ENCODE measurements around the gene PRM2. TPM values are rescaled to one million over a fixed set of nuclear protein-coding genes. Genes with fewer than 3 reads are reported as not detected.
"Not testable (repeated sequence)": the region's sequence is repeated elsewhere in the genome, so short reads cannot be mapped to it uniquely, and the experiment has no call there.

PRM2 gene
- polyA plus RNA-seq, 3 donors, result not detected

DNA sequence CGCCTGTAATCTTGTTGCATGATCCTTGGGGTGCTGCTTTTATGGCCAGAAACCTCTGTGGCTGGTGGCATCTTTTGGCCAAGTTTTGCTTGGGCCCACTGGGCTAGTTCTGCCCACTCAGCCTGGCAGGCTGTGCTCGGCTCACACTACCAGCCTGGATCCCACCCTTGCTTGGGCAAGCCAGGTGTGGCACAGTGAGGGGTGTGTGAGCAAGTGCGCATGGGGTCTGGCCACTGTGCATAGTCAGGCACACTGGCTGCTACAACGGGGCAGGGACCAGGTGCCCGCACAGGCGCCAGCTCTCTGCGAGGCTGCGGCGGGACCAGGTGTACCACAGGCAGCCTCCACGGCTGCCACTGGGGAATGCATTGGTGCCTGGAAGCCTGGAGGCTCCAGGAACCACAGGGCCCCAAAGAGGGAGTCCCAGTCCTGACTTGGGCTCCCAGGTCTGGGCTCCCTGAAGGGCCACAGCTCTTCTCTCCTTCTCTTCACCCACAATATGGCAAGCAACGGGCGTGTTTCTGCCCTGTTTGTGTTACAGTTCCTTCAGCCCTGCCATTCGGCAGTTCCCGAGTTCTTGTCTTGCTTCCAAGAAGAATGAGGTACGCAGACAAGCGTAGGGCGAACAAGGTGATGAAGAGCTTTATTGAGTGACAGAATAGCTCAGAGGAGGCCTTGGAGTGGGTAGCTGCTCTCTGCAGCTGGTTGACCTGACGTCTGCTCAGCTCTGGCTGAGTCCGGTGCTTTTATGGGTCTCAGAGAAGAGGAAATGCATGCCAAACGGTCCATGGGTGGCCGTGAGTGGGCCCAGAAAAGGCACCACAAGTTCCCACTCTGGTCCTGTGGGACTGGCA is 31.6 kb upstream of the PRM2 start:
- no peak for DNase-seq

GRCh38 chr16:11306997-11307638 is 30.8 kb upstream of the PRM2 start:
- DNase-seq, result no peak

DNA sequence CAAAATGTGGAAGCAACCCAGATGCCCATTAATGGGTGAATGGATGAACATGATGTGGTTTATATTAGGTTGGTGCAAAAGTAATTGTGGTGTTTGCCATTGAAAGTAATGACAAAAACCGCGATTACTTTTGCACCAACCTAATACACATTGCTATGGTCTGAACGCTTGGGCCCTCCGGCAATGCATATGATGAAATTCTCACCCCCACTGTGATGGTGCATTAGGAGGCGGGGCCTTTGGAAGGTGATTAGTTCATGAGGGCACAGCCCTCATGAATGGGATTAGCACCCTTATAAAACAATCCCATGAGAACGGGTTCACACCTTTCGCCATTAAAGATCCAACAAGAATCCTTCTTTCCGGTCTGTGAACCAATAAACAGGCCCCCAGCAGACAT is 30.1 kb upstream of the PRM2 start:
- no peak for DNase-seq

- DNase-seq, result no peak
These were observed 27.3 kb upstream of the PRM2 start for GRCh38 chr16:11303405-11304138.

GRCh38 chr16:11302977-11303376 is 26.7 kb upstream of the PRM2 start:
- no peak for DNase-seq

DNA sequence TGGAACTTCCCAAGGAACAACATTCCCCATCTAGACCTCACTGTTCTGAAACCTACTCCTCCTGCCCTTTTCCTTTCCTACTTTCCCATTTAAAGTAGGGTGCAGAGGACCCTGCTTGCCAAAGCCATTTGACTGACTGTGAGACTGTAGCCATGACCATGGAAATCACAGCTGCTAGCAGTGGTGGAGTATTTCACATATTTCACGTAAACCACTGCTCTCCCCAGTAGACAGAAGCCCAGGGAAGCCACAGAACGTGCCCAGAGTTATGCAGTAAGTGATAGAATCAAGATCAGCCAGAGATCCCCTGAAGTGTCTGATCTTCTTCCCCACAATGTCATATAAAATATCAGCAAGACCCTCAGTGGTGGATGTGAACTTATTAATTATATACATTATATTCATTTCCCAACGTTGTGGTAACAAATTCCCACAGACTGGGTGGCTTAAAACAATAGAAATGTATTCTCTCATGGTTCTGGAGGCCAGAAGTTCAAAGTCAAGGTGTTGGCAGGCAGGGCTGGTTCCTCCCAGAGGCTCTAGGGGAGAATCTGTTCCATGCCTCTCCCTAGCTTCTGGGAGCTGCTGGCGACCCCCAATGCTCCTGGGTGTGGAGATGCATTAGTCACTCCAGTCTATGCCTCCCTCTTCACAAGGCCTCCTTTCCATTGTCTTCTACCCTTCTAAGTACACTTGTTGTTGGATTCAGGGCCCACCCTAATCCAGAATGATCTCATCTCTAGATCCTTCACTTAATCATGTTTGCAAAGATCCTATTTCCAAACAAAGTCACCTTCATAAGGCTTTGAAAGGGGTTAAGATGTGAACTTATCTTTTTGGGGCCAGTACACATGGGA is 25.6 kb upstream of the PRM2 start:
- no peak for DNase-seq

- no peak for DNase-seq
These were observed 24.2 kb upstream of the PRM2 start for GRCh38 chr16:11300560-11300892.

GRCh38 chr16:11299865-11300559 is 23.7 kb upstream of the PRM2 start:
- no peak for DNase-seq

- DNase-seq, result not testable (repeated sequence)
These were observed 22.8 kb upstream of the PRM2 start for GRCh38 chr16:11298950-11299547.

DNA sequence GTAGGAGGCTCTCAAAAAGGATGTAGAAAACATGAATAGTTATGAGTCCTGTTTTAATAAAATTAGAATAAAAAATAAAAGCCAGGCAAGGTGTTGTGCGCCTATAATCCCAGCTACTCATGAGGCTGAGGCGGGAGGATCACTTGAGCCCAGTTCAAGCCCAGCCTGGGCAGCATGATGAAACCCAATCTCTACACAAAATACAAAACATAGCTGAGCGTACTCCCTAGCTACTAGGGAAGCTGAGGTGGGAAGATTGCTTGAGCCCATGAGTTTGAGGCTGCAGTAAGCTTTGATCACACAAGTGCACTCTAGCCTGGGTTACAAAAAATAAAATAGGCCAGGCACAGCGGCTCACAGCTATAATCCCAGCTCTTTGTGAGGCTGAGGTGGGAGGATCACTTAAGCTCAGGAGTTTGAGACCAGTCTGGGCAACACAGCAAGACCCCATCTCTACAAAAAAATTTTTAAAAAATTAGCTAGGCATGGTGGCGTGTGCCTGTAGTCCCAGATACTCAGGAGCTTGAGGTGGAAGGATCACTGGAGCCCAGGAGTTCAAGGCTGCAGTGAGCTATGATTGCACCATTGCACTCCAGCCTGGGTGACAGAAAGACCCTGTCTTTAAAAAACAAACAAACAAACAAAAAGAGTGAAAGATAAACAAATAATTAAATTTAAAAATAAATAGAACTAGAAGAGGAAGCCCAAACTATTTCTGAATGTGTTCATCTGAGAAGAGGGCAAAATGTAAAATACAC is 22.0 kb upstream of the PRM2 start:
- no peak for DNase-seq

GRCh38 chr16:11297492-11298142 is 21.3 kb upstream of the PRM2 start:
- no peak for DNase-seq

- DNase-seq, result no peak
These were observed 20.6 kb upstream of the PRM2 start for GRCh38 chr16:11296706-11297491.

DNA sequence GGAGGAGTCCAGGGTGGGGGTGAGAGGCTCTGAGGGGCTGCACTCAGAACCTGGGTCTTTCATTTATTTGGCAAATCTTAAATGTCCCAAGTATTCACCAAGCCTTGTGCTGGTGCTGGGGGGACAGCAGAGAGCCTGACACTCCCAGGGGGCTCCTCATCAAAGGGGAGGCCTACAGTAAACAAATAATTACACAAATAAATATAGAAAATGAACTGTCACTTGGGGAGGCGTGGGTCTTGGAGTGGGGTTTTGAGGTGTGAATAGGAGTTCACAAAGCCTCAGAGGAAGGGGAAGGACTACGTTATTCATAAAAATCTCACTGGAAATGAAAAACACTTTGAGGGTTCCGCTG is 20.0 kb upstream of the PRM2 start:
- DNase-seq, result no peak

DNA sequence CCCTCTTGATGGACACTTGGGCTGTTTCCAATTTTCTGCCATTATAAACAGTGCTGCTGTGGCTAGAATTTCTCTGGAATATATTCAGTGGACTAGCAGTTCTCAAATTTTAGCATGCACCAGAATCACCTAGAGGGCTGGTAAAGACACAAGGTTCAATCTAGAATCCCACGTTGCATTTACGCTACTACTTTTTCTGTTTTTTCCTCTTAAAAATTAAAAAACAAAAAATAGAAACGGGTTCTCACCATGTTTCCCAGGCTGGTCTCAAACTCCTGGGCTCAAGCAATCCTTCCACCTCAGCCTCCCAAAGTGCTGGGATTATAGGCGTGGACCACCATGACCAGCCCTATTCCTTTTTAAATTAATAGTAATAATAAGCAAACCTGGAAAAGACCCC is 19.4 kb upstream of the PRM2 start:
- no peak for DNase-seq

GRCh38 chr16:11292076-11292748 is 15.9 kb upstream of the PRM2 start:
- no peak for DNase-seq

DNA sequence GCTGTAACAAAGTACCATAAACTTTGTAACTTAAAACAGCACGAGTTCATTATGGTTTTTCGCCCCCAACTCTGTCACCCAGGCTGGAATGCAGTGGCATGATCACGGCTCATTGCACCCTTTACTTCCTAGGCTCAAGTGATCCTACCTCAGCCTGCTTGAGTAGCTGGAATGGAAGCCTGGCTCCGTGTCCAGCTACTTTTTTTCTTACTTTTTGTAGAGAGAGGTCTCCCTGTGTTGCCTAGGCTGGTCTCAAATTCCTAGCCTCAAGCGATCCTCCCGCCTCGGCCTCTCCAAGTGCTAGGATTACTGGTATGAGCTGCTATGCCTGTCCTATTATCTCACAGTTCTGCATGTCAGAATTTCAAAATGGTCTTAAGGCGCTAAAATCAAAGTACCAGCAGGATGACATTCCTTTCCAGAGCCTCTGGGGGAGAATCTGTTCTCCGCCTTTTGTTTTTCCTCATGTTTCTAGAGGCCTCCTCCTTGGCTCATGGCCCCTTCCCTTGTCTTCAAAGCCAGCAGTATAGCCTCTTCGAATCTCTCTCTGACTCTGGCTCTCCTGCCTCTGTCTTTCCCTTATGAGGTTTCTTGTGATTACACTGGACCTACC is 14.9 kb upstream of the PRM2 start:
- DNase-seq, result no peak

GRCh38 chr16:11290102-11290893 is 14.0 kb upstream of the PRM2 start:
- no peak for DNase-seq
